Peyer's patch (tissue), 4 donors: ENCODE measurements around the gene TSPAN3. TPM values are rescaled to one million over a fixed set of nuclear protein-coding genes. Genes with fewer than 3 reads are reported as not detected.

Source experiments
- DNase-seq, 3 donors: peaks; one replicate each; pipeline ENCODE4 v3.0.0-alpha.2; 2017 to 2019
- H3K27ac ChIP-seq, 4 donors: fragments of 200-600 bp; sonication (generic); one replicate each; pipeline ENCODE4 v1.5.1; 2016 to 2019
- H3K27me3 ChIP-seq, 2 donors: fragments of 200-600 bp; sonication (generic); one replicate each; pipeline ENCODE4 v1.5.1; 2019
- H3K36me3 ChIP-seq, 3 donors: fragments of 200-600 bp; sonication (generic); one replicate each; pipeline ENCODE4 v1.5.1; 2016 to 2019
- H3K4me1 ChIP-seq, 4 donors: fragments of 200-600 bp; sonication (generic); one replicate each; pipeline ENCODE4 v1.5.1; 2016 to 2019
- H3K4me3 ChIP-seq, 4 donors: fragments of 200-600 bp; sonication (generic); 1 replicate in 3 of 4; 2 replicates in 1 of 4; pipeline ENCODE4 v1.5.1; 2016 to 2019; ENCODE audit warnings: mild to moderate bottlenecking in 1 of 4
- H3K9me3 ChIP-seq, 4 donors: fragments of 200-600 bp; sonication (generic); one replicate each; pipeline ENCODE4 v1.5.1; 2016 to 2019; ENCODE audit warnings: mild to moderate bottlenecking in 1 of 4
- POLR2A ChIP-seq, 2 donors: fragments of 450-650 bp; IDR thresholded peaks; one replicate each; pipeline ENCODE4 v1.5.1; 2017; ENCODE audit warnings: antibody characterized with exemption in 2 of 2, mild to moderate bottlenecking in 2 of 2, moderate library complexity in 2 of 2
- total RNA-seq, 4 donors: library from RNA; depleted of rRNA; stranded (reverse); fragments of >200 nt; gene quantifications; one replicate each; pipeline ENCODE4 v1.1.0, GENCODE V29; 2016
- TF ChIP-seq, protein P1 (sequence below), 6 experiments: fragments of 450-650 bp in 4 of 6; fragments of 200-600 bp in 2 of 6; sonication (generic) in 1 of 6; IDR thresholded peaks; one replicate each; pipeline ENCODE4 v1.5.1; 2017 to 2019; ENCODE audit warnings: antibody characterized with exemption in 6 of 6, mild to moderate bottlenecking in 3 of 6, moderate library complexity in 1 of 6

Gene TSPAN3
- total RNA-seq, 4 donors from 2014 or later: 92.4 to 778 (median 563) TPM

GRCh38 chr15:76991741-76992645 is 78.9 kb downstream of the TSPAN3 start:
- H3K27ac ChIP-seq: no peak overlapping the region
- TF ChIP-seq, protein P1, sequence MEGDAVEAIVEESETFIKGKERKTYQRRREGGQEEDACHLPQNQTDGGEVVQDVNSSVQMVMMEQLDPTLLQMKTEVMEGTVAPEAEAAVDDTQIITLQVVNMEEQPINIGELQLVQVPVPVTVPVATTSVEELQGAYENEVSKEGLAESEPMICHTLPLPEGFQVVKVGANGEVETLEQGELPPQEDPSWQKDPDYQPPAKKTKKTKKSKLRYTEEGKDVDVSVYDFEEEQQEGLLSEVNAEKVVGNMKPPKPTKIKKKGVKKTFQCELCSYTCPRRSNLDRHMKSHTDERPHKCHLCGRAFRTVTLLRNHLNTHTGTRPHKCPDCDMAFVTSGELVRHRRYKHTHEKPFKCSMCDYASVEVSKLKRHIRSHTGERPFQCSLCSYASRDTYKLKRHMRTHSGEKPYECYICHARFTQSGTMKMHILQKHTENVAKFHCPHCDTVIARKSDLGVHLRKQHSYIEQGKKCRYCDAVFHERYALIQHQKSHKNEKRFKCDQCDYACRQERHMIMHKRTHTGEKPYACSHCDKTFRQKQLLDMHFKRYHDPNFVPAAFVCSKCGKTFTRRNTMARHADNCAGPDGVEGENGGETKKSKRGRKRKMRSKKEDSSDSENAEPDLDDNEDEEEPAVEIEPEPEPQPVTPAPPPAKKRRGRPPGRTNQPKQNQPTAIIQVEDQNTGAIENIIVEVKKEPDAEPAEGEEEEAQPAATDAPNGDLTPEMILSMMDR (IDR thresholded peaks at IDR 0.05): no peak
- no peak for TF ChIP-seq POLR2A (IDR thresholded peaks at IDR 0.05)
- H3K4me1 ChIP-seq: peaks cover 0 to 28% (median 17%) of the 10 kb centered on the region in 4 donors
- peak in 1 of 3 donors; percentile 50 for DNase-seq
- no peaks in the 10 kb centered on the region for H3K36me3 ChIP-seq
- no peaks in the 10 kb centered on the region for H3K27me3 ChIP-seq
- no peaks in the 10 kb centered on the region for H3K9me3 ChIP-seq
- no peak overlapping the region for H3K4me3 ChIP-seq

Other genes starting within 250 kb of the TSPAN3 start
- 10 to 100 TPM; 29.9 to 86.6 (median 45.6) TPM for gene SCAPER, start 165.8 kb downstream of the TSPAN3 start, total RNA-seq
- 10 to 100 TPM in 3 of 4 donors, 1 to 10 TPM in 1; 9.3 to 21.9 (median 20.1) TPM for gene RCN2, start 139.4 kb downstream of the TSPAN3 start, total RNA-seq
- gene PSTPIP1, start 76.0 kb downstream of the TSPAN3 start, total RNA-seq: 10 to 100 TPM in 3 of 4 donors, 1 to 10 TPM in 1; 6.3 to 40.4 (median 19.5) TPM